Activated naive CD8-positive, alpha-beta T cell treated with anti-CD3 and anti-CD28 coated beads for 36 hours (primary cell): ENCODE results near the gene MLH3. TPM values are rescaled to one million over a fixed set of nuclear protein-coding genes. Genes with fewer than 3 reads are reported as not detected.

Experiments used
- total RNA-seq, 2 experiments: library from RNA; stranded (reverse); gene quantifications; one replicate each; pipeline ENCODE4 v1.2.3, GENCODE V29; 2021

Gene MLH3
- total RNA-seq, 2 experiments from 2014 or later, result 15.5 to 16.7 TPM

Other genes with a start within 250 kb of the MLH3 start
- 1 to 10 TPM in 1 of 2 experiments, under 1 TPM in 1; 0.87 to 1.5 TPM for gene PROX2, start 175.3 kb downstream of the MLH3 start, total RNA-seq
- 100 to 1,000 TPM; 134 to 136 TPM for gene DLST, start 169.6 kb downstream of the MLH3 start, total RNA-seq
- 1 to 10 TPM; 6.0 to 6.5 TPM for gene RPS6KL1, start 128.2 kb downstream of the MLH3 start, total RNA-seq
- under 1 TPM in 1 of 2 experiments, not detected in 1; 0.21 TPM for gene PGF, start 95.9 kb downstream of the MLH3 start, total RNA-seq
- 10 to 100 TPM; 55.6 to 60.1 TPM for gene EIF2B2, start 48.5 kb downstream of the MLH3 start, total RNA-seq
- gene ACYP1, start 12.6 kb upstream of the MLH3 start, total RNA-seq, result 10 to 100 TPM; 27.7 to 29.0 TPM
- under 1 TPM; 0.40 to 0.56 TPM for gene ZC2HC1C, start 18.2 kb upstream of the MLH3 start, total RNA-seq
- gene NEK9, start 75.6 kb upstream of the MLH3 start, total RNA-seq, result 10 to 100 TPM; 50.1 to 50.9 TPM
- 100 to 1,000 TPM; 160 to 169 TPM for gene TMED10, start 125.1 kb upstream of the MLH3 start, total RNA-seq
- 10 to 100 TPM; 19.5 to 20.0 TPM for gene FOS, start 227.4 kb upstream of the MLH3 start, total RNA-seq